ENCODE measurements around the gene KCNH1.

GRCh38 chr1:210783925-210784324 lies 350.0 kb downstream of the KCNH1 start:
- TF ChIP-seq CTCF (IDR thresholded peaks at IDR 0.05; ENCODE audit: low read depth, low read length) = no peak
- TF ChIP-seq EZH2phosphoT487 (IDR thresholded peaks at IDR 0.05; ENCODE audit: low read depth) = no peak

Data from OCI-LY3 (cell line).